Measurements from ENCODE around the gene LRMDA.

The LRMDA gene

GRCh38 chr10:75572478-75572877 lies 141.1 kb downstream of the LRMDA start:
- in situ Hi-C loops (cut with HindIII; ENCODE audit: low pct_ligation_motif_present, low pct_unique_long_range_greater_than_20kb, low sequenced_read_pairs) = no loop called here
- DNase-seq = no peak

DNA sequence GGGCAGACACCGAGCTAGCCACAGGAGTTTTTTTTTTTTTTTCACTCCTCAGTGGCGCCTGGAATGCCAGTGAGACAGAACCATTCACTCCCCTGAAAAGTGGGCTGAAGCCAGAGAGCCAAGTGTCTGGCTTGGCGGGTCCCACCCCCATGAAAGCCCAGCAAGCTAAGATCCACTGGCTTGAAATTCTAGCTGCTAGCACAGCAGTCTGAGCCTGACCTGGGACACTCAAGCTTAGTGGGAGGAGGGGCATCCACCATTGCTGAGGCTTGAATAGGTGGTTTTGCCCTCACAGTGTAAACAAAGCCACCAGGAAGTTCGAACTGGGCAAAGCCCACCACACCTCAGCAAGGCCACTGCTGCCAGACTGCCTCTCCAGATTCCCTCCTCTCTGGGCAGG lies 144.5 kb downstream of the LRMDA start:
- DNase-seq = no peak
- in situ Hi-C loops (cut with HindIII; ENCODE audit: low pct_ligation_motif_present, low pct_unique_long_range_greater_than_20kb, low sequenced_read_pairs) = no loop called here

DNA sequence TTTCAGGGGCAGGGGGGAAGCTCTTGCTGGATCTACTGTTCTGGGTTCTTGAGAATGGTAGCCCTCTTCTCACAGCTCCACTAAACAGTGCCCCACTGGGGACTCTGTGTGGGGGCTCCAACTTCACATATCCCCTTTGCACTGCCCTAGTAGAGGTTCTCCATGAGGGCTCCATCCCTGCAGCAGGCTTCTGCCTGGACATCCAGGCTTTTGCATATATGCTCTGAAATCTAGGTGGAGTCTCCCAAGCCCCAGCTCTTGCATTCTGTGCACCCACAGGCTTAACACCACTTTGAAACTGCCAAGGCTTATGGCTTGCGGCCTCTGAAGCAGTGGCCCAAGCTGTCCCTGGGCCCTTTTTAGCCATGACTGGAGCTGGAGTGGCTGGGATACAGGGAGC lies 150.7 kb downstream of the LRMDA start:
- DNase-seq = no peak
- in situ Hi-C loops (cut with HindIII; ENCODE audit: low pct_ligation_motif_present, low pct_unique_long_range_greater_than_20kb, low sequenced_read_pairs) = no loop called here

- DNase-seq = no peak
- in situ Hi-C loops (cut with HindIII; ENCODE audit: low pct_ligation_motif_present, low pct_unique_long_range_greater_than_20kb, low sequenced_read_pairs) = no loop called here
These were observed 153.9 kb downstream of the LRMDA start for GRCh38 chr10:75585294-75585693.

DNA sequence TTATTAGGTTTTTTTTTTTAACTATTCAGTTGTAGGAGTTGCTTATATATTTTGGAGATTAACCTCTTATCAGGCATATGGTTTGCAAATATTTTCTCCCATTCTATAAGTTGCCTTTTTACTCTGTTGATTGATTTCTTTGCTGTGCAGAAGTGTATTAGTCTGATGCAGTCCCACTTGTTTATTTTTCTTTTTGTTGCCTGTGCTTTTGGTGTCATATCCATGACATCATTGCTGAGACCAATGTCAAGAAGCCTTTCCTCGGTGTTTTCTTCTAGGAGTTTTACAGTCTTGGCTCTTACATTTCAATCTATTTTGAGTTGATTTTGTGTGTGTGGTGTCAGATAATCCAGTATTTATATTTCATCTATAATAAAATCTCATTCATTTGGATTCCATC lies 155.4 kb downstream of the LRMDA start:
- in situ Hi-C loops (cut with HindIII; ENCODE audit: low pct_ligation_motif_present, low pct_unique_long_range_greater_than_20kb, low sequenced_read_pairs) = no loop called here

GRCh38 chr10:75588031-75588430 lies 156.6 kb downstream of the LRMDA start:
- in situ Hi-C loops (cut with HindIII; ENCODE audit: low pct_ligation_motif_present, low pct_unique_long_range_greater_than_20kb, low sequenced_read_pairs) = no loop called here
- DNase-seq = no peak

More for the DNA sequence above, 155.4 kb downstream of the LRMDA start:
- no peak for DNase-seq

- DNase-seq = no peak
- in situ Hi-C loops (cut with HindIII; ENCODE audit: low pct_ligation_motif_present, low pct_unique_long_range_greater_than_20kb, low sequenced_read_pairs) = no loop called here
These were observed 158.7 kb downstream of the LRMDA start for GRCh38 chr10:75589895-75590654.

- in situ Hi-C loops (cut with HindIII; ENCODE audit: low pct_ligation_motif_present, low pct_unique_long_range_greater_than_20kb, low sequenced_read_pairs) = no loop called here
- DNase-seq = no peak
These were observed 160.8 kb downstream of the LRMDA start for GRCh38 chr10:75592151-75592787.

- in situ Hi-C loops (cut with HindIII; ENCODE audit: low pct_ligation_motif_present, low pct_unique_long_range_greater_than_20kb, low sequenced_read_pairs) = no loop called here
- no peak for DNase-seq
These were observed 161.6 kb downstream of the LRMDA start for GRCh38 chr10:75592791-75593643.

DNA sequence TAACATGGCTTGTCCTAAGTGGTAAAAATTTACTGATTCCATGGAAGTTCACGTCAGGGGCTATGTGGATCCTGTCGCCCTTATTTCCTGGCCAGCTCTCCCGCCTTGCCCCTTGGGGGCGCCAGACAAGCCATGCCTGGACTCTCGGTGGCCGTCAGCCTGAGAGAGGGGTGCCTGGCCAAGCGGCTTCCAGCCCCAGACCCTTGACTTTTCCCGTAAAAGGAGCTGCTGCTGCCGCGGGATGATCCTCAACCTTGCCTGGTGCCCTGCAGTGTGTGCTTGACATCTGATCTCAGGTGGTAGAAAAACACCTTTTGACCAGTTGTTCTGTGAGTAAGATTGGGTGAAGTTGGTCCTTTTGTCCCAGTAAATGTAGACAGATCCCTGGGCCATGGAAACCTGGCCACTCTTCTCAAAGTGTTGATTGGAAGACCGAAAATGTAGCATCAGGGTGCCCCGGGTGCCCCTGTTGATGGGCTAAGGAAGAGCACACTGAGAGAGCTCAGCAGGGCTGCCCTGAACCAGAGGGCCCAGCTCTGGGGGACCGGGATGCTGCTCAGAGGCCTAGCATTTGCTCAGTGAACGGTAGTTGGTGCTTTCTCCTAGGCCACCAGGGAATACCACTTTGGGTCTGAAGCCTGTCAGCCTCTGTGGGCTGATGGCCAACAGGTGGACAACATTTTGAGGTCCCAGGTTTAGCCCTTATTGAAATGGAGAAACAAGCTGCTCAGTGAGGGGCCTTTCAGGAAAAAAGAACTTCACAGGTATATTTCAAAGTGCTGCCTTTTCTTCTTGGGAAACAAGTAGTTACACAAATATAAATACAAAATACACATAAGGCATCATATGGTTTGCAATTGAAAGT lies 162.5 kb downstream of the LRMDA start:
- in situ Hi-C loops (cut with HindIII; ENCODE audit: low pct_ligation_motif_present, low pct_unique_long_range_greater_than_20kb, low sequenced_read_pairs) = no loop called here
- DNase-seq = no peak

GRCh38 chr10:75596930-75597620 lies 165.7 kb downstream of the LRMDA start:
- DNase-seq = no peak
- in situ Hi-C loops (cut with HindIII; ENCODE audit: low pct_ligation_motif_present, low pct_unique_long_range_greater_than_20kb, low sequenced_read_pairs) = no loop called here

- DNase-seq = no peak
- in situ Hi-C loops (cut with HindIII; ENCODE audit: low pct_ligation_motif_present, low pct_unique_long_range_greater_than_20kb, low sequenced_read_pairs) = no loop called here
These were observed 166.5 kb downstream of the LRMDA start for GRCh38 chr10:75597773-75598440.

DNA sequence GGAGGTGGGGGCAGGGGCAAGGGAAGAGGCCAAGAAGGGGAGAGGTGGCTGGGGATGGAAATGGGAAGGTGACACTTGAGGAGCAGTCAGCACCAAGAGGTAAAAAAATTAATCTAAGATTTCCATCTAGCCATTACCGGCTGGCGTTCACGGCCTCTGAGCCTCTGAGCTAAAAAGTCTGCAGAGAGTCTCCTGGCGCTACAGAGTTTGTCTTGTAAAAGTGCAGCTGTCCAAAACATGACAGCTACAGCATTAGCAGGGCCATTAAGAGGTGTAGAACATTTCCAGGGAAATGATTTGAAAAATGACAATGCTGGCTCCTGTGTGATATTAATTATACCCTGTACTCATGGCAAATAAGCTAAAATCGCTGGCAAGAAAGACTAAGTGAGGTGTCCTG lies 167.6 kb downstream of the LRMDA start:
- in situ Hi-C loops (cut with HindIII; ENCODE audit: low pct_ligation_motif_present, low pct_unique_long_range_greater_than_20kb, low sequenced_read_pairs) = no loop called here
- no peak for DNase-seq

- DNase-seq = no peak
These were observed 168.6 kb downstream of the LRMDA start for GRCh38 chr10:75599875-75600648.

GRCh38 chr10:75600833-75601232 lies 169.4 kb downstream of the LRMDA start:
- DNase-seq = no peak
- in situ Hi-C loops (cut with HindIII; ENCODE audit: low pct_ligation_motif_present, low pct_unique_long_range_greater_than_20kb, low sequenced_read_pairs) = no loop called here

More at GRCh38 chr10:75599875-75600648, 168.6 kb downstream of the LRMDA start:
- in situ Hi-C loops (cut with HindIII; ENCODE audit: low pct_ligation_motif_present, low pct_unique_long_range_greater_than_20kb, low sequenced_read_pairs) = no loop called here

- in situ Hi-C loops (cut with HindIII; ENCODE audit: low pct_ligation_motif_present, low pct_unique_long_range_greater_than_20kb, low sequenced_read_pairs) = no loop called here
- DNase-seq = no peak
These were observed 170.9 kb downstream of the LRMDA start for GRCh38 chr10:75602341-75602740.

DNA sequence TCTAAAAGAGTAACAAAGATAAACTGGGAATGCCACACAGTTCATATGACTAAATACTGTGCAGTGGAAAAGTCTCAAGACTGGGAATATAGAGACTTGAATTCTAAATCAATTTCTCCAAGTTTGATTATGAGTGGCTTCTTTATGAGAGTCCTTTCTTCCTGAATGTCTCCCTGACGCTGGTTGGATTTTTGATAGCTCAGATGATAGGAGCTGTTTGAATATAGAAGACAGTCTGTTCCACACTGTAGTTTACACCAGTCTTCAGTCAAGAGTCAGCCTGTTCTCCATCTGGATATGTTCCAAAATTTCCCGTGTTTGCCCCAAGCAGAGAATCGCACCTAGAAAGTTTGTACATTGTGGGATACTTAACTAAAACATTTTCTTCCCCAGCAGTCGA lies 173.7 kb downstream of the LRMDA start:
- in situ Hi-C loops (cut with HindIII; ENCODE audit: low pct_ligation_motif_present, low pct_unique_long_range_greater_than_20kb, low sequenced_read_pairs) = no loop called here
- DNase-seq = no peak

Data from ACHN (cell line).